Testis (tissue), 2 donors: Measurements from ENCODE around the gene MAP4K1.

ENCODE experiments used
- CTCF ChIP-seq, 3 experiments: fragments of 450-650 bp in 2 of 3; fragments of 200-600 bp in 1 of 3; sonication (generic) in 1 of 3; IDR thresholded peaks; one replicate each; pipeline ENCODE4 v1.5.1; 2016 to 2019; ENCODE audit warnings: antibody characterized with exemption in 3 of 3, mild to moderate bottlenecking in 2 of 3, moderate library complexity in 1 of 3
- POLR2A ChIP-seq: fragments of 450-650 bp; IDR thresholded peaks from one replicate; pipeline ENCODE4 v1.6.1; 2017; ENCODE audit warnings: antibody characterized with exemption, mild to moderate bottlenecking, moderate library complexity

GRCh38 chr19:38617764-38618589 lies at the start of gene MAP4K1:
- TF ChIP-seq CTCF (IDR thresholded peaks at IDR 0.05) = no peak
- TF ChIP-seq POLR2A = no peak
